Left cardiac atrium (tissue), 4 donors: Measurements from ENCODE around the gene SLC12A1. TPM values are rescaled to one million over a fixed set of nuclear protein-coding genes. Genes with fewer than 3 reads are reported as not detected.

Experiments used
- ATAC-seq, 2 donors: fragments of 200-7000 bp; cut with Tn5 transposase; one replicate each; pipeline ENCODE4 v1.9.1; 2020; ENCODE audit warnings: mild to moderate bottlenecking in 2 of 2, moderate library complexity in 2 of 2
- DNase-seq: peaks from one replicate; pipeline ENCODE4 v3.0.0-alpha.2; 2020
- intact Hi-C, 2 donors: fragments of 100-400 bp; cut with DNase I; formaldehyde crosslinking; loops; one replicate each; pipeline versions ENCODE4 v1.14.1 to v1.15.1; 2022 to 2023
- total RNA-seq, 2 donors: library from RNA; stranded (reverse); fragmentation: NEBNext Ultra II Directional; extraction: Animal tissue kit (Norgen Biotek cat#: 25700); gene quantifications; one replicate each; pipeline ENCODE4 v1.2.1, GENCODE V29; 2021
- donor health status: DM: no; HTN: yes; CAD: no.
- donor health status: DM: no; HTN: yes; CAD: no; lungs with severe emphysema.
- donor health status: DM: yes; HTN: yes; CAD: no.
- donor health status: Dilated cardiomyopathy.

SLC12A1 gene
- total RNA-seq, 2 donors from 2014 or later, result not detected

- ATAC-seq (no peak), DNase-seq (no peak)
- intact Hi-C loops, result no loop called here
Measured at GRCh38 chr15:48334260-48334659, 128.2 kb downstream of the SLC12A1 start.

- intact Hi-C loops, result no loop called here
- ATAC-seq, result no peak
- no peak for DNase-seq
Measured at GRCh38 chr15:48336940-48337339, 130.8 kb downstream of the SLC12A1 start.

DNA sequence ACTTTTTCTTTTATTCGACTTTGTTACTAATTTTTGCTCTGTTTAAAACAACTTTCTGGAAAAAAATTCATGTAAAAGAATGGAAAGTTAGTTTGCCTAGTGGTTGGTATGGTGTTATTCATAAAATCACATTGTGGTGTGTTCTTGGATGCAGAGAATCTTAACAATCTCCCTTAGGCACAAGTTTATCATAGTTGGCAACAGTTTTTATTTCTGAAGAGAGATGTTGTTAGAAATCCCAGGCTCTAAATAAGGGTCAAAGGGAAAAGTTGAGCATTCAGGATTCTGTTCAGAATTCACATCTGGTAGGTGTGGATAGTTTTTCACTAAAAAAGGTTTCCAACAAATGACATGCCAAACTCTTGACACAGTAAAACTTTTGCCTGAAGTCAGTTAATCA lies 131.5 kb downstream of the SLC12A1 start:
- intact Hi-C loops, result no loop called here
- no peak for ATAC-seq
- DNase-seq, result no peak

DNA sequence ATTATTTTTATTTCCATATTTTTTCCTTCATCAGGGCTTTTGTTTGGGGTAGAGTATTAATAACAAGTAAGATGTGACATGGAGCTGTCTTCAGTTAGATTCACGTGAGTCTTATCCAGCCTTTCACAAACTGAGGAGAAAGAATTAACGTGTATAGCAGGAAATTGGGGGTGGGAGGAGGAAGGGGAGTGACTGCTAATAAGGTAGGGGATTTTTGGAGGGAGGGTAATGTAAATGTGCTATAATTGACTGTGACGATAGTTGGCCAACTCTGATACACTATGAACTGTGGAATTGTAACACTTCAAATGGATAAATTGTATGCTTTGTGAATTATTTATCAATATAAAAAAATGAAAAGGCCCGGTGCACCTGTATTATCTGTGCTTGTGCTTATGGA lies 134.0 kb downstream of the SLC12A1 start:
- intact Hi-C loops, result no loop called here
- ATAC-seq, result no peak
- DNase-seq, result no peak

DNA sequence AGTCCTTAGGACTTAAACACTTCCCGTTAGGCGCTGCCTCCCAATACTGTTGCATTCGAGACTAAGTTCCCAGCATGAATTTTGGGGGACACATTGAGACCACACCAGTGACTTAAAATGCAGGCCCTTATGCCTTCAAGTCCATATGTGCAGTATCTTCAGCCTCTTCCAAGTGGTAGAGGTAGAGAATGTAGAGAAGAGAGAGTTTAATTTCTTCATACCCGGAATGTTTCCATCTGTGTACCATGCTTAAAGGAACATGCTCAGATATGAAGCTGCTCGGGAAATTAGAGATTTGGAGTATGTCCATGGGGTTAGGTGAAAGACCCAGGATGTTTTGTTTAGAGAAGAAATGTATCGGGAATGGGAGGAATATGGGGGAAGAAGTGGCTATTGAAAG lies 137.8 kb downstream of the SLC12A1 start:
- DNase-seq (no peak), ATAC-seq (no peak)
- intact Hi-C loops, result no loop called here

GRCh38 chr15:48345516-48345915 lies 139.4 kb downstream of the SLC12A1 start:
- intact Hi-C loops, result no loop called here
- ATAC-seq, result no peak
- DNase-seq, result no peak

- peak; percentile 62 to 73 for ATAC-seq
- intact Hi-C loops, result no loop called here
- DNase-seq, result peak; percentile 44
Measured at GRCh38 chr15:48352474-48353072, 146.5 kb downstream of the SLC12A1 start.

Other genes starting within 250 kb of the SLC12A1 start
- gene SLC24A5, start 85.3 kb upstream of the SLC12A1 start, total RNA-seq, result not detected
- gene MYEF2, start 28.0 kb upstream of the SLC12A1 start, total RNA-seq, result 10 to 100 TPM in 1 of 2 donors, 1 to 10 TPM in 1; 6.3 to 13.4 TPM
- gene CTXN2, start 14.6 kb upstream of the SLC12A1 start, total RNA-seq, result not detected
- gene DUT, start 125.1 kb downstream of the SLC12A1 start, total RNA-seq, result 10 to 100 TPM; 76.6 to 83.6 TPM